HG03064 (cell line): ENCODE results near the gene SPA17.

Source experiments
- ATAC-seq: cut with Tn5 transposase; IDR thresholded peaks from one replicate; pipeline ENCODE4 v1.9.1; 2021; ENCODE audit warnings: low read depth; ENCODE audit not compliant: unreplicated experiment

The SPA17 gene

DNA sequence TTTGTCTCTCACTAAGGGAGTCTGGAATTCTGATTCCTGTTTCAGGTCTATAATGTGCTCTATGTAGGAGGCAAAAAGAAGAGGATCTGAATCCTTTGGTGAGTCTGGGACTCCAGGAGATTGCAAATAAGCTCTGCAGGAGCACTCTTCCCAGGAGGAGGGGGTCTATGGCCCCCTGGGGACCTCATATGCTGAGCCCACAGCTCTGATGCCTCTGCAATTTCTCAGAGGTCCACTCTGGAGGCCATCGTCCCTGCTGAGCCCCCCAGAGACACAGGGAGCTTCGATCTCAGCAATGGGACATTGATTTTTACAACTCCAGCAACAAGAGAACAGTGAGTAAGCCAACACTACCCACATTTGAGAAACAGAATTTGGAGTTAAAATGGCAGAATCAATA lies 45.8 kb downstream of the SPA17 start:
- no peak for ATAC-seq

DNA sequence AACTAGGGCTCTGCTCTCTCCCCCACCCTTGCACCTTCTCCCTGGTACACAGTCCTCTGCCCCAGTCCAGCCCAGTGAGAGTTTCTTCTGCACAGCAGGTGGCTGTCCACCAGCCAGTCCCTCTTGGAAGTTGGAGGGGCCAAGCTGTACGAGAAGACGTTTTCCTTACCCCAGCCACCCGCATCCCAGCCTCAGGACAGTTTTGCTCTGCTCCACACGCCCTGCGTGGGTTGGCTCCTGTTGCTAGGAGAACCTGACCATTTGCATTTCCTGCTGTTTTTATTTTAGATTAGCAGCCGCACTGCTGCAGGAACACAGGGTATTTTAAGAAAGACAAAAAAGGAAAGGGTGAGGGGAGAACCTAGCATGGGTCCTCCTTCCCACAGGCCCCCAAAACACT lies 48.5 kb downstream of the SPA17 start:
- ATAC-seq: no peak

DNA sequence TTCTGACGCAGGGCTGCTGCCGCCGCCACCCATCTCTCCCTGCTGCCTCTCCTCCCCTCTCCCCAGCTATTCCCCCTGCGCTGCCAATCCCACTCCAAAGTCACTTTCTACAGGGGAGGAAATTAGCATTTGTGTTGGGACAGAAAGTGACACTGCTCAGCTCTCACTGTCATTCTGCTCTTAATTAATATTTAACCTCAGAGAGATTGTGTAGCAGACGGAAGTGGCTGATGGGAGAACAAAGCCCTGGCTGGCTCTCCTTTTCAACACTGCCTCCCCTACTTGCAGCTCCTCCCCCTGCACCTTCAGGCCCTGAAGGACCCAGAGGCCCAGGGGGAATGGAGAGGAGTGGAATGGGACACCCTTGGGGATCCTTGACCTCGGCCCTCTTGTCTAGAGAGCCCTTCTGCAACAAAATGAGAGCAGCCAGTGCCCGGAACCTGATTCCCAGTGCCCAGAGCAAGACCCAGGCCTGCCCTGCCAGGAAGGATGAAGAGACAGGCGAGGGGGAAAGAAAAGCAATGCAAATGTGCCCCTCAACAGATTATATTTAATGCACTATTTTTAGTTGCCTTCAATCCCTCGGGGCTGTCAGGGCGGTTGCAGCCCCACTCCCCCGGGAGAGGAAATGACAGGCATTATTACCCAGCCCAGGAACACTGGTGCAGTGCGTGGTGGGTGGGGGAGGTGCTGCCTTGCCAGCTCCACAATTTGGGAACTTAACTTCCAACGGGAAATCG lies 51.4 kb downstream of the SPA17 start:
- ATAC-seq: peak; percentile 95

GRCh38 chr11:124725719-124726105 lies 52.0 kb downstream of the SPA17 start:
- ATAC-seq: no peak

GRCh38 chr11:124727474-124727873 lies 53.8 kb downstream of the SPA17 start:
- no peak for ATAC-seq

DNA sequence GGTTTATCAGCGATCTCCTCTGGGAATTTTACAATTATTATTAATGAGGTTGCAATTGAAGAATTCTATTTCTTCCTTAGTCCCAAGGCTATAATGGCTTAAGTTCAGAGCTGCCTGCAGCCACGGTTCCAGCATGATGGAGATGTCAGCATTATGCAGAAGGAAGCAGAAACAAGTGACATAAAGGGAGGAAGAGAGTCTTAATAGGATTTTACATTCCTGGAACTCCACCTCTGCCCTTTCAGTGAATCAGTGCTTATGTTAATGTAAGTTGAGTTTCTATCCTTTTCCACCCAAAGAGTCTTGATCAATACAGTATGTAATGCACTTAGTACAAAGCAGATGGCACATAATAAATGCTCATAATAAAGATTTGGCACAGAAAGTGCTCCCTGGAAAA lies 54.4 kb downstream of the SPA17 start:
- no peak for ATAC-seq

GRCh38 chr11:124729571-124729970 lies 55.9 kb downstream of the SPA17 start:
- no peak for ATAC-seq

DNA sequence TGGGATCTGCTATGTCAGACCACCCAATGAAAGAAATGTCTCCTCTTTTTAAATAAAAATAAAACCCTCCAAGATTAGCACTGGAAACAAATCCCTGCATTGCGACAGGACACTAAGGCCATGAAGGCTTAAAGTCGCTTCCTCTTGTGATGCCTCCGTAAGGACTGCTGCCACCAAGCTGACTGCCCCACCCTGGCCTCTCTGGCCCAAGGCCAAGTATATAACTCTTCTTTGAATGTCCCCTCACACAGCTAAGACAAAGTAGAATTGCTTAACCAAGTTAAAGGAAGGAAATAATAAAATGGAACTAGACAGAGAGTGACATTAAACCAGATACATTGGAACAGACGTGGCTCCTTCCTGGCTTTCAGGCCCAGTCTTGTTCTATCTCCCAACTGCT lies 58.5 kb downstream of the SPA17 start:
- no peak for ATAC-seq

GRCh38 chr11:124736736-124737135 lies 63.0 kb downstream of the SPA17 start:
- ATAC-seq: no peak

GRCh38 chr11:124737638-124738305 lies 64.1 kb downstream of the SPA17 start:
- ATAC-seq: no peak

DNA sequence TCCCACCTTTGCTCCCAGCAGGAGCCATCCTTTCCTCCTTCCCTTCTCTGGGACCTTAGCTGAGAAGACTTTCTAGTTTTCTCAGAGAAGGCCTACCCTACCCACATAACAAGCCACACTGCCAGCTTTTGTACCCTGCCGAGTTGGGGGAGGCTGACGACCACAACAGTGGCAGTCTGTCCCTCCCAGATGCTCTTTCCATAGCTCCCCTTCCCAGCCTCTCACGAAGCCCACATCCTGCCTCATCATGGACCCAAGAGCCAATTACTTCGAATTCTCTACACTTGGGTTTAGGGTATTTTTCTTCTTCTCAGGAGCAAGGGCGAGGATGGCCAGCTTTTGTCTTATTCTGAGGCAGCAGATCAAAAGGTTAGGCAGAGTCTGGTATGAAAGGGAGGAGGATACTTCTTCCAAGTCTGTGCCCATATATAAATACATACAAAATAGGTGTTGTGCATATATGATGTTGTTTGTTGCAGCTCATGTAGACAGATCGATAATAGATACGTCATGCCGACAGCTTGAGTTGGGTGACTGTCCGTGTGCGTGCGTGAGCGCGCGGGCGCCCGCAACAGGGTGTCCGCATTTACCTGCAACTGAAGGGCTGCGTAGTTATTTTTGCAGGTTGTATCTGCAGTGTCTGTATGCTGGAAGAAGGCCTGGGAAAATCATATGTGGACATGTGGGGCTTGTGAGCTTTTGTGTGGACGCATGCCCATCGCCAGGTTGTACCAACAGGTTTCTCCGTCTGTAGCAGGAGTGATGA lies 65.2 kb downstream of the SPA17 start:
- ATAC-seq: no peak

DNA sequence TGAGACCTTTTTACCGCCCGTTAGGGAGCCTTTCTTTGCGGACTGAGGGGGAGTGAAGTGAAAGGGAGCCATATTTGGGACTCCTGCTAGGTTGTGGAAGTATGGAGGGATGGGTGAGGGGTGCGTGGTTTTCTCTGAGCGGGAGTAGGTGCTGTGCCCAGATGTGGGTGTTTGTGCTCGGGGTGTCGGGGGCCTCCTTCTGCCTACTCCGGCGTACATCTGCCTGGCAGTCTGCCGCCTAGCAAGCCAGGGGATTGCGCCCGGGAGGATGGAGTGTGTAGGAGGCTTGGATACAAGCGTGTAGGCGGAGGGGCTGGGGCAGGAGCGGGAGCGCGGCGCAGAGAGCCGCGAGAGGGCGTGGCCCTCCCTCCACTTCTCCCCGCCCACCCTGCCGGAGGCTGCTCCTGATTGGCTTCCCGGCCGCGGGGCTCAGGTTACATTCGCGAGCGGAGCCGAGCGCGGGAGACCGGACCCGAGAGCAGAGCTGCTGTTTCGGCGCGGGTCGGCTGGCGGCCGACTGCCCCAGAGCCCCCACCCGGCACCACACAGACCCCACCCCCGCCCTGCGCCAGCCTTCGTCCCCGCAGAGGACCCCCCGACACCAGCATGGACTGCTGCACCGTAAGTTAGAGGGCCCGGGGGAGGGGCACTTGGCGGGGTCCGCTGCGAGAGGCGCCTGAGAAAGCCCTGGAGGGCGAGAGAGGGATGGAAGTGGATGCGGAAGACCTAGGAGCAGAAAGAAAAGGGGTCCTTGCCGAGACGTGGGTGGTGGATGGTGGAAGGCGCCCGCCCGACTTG lies 66.0 kb downstream of the SPA17 start, which contains the start of gene NRGN:
NRGN (plus strand) TSS at position 464 of the 798 bp plus-strand sequence; CDS start at position 607, 143 bp downstream.
- ATAC-seq: peak; percentile 95

DNA sequence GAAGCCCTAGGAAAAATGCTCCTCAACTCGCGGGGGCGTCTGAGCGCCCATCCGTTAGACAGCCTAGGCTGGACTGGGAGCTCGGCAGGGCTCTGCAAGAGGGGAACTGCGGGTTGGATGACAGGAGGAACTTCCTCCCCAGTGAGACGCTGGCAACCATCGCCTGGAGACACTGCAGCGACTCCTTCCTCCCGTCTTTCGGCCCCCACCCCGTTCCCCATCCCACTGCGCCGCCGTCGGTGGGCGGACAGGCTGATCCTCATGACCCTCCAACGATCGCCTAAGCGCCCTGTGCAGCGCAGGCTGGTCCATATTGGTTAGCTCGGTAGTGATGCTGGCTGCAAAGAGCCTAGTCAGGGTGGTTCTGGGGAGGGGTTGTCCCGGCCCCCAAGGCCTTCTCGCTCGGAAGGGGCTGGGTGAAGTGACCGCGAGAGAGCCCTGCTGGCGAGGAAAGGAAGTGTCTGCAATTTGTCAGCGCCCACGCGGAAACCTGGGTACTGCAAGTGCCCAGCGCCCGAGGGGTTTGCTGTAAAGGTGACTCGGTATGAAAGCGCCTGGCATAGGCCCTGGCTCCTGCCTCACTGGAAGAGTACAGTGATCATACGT lies 66.7 kb downstream of the SPA17 start:
- peak; percentile 43 for ATAC-seq

GRCh38 chr11:124742555-124742954 lies 68.9 kb downstream of the SPA17 start:
- no peak for ATAC-seq

- ATAC-seq: no peak
These were observed 69.3 kb downstream of the SPA17 start for GRCh38 chr11:124743050-124743449.

- no peak for ATAC-seq
These were observed 71.6 kb downstream of the SPA17 start for GRCh38 chr11:124745270-124745834.

DNA sequence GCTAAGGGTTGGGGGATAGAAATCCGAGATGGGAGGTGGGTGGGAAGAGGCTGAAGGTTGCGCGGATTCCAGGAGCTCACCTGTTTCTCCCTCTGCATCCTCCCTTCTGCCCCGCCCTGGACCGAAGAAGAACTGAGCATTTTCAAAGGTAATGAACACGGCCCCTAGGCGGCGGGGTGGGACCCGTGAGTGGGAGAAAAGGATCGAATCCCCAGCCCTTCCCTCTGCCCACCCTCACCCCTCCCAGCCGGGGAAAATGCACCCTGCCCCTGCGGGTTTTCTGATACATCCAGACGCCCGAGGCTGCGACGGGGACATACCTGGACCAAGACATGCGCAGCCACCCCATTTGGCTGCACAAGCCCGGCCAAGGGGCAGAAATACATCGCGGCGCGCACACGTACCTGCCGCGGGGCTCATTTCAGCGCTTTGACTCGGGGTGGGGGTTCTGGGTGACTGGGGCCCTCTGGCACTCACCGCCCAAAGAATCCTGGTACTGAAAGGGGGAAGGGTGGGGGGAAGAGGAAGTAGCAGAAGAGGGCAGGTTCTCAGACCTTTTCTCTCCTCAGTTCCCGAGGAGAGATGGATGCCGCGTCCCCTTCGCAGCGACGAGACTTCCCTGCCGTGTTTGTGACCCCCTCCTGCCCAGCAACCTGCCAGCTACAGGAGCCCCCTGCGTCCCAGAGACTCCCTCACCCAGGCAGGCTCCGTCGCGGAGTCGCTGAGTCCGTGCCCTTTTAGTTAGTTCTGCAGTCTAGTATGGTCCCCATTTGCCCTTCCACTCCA lies 72.3 kb downstream of the SPA17 start:
- ATAC-seq: peak; percentile 12

GRCh38 chr11:124746621-124747243 lies 73.0 kb downstream of the SPA17 start:
- peak; percentile 87 for ATAC-seq
